HS-27A (cell line): ENCODE data around the gene PIK3C2G.
A peak's percentile ranks its signal among the peaks of the same experiment; 100 is the strongest.
"Not testable (repeated sequence)": the region's sequence is repeated elsewhere in the genome, so short reads cannot be mapped to it uniquely, and the experiment has no call there.

Experiments
- DNase-seq: peaks from one replicate; pipeline ENCODE4 v3.0.0-alpha.2; 2012; ENCODE audit warnings: low read depth, missing footprints

PIK3C2G gene

DNA sequence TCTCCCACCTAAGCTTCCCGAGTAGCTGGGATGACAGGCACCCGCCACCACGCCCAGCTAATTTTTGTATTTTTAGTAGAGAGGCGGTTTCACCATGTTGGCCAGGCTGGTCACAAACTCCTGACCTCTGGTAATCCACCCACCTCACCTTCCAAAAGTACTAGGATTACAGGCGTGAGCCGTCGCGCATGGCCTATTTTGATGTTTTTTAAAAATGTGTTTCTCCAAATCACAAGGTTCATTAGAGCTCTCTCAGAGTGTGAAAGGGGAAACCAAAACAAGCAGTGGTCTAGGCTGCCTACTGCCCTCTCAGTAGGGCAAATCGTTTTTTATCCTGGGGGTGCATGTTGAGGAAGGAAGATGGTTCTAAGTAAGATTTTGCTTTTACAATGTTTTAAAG, 211.5 kb downstream of the PIK3C2G start:
- no peak for DNase-seq

DNA sequence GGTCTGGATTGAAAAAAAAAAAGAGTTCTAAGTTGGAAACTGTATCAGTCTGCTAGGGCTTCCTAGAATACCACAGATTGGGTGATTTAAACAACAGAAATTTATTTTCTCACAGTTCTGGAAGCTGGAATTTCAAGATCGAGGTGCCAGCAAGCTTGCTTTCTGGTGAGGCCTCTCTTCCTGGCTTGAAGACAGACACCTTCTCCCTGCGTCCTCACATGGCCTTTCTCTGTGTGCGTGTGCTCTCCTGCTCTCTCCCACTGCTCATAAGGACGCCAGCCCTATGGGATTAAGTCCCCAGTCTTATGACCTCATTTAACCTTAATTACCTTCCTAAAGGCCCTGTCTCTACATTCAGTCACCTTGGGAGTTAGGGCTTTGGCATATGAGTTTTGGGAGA, 215.5 kb downstream of the PIK3C2G start:
- DNase-seq = no peak

DNA sequence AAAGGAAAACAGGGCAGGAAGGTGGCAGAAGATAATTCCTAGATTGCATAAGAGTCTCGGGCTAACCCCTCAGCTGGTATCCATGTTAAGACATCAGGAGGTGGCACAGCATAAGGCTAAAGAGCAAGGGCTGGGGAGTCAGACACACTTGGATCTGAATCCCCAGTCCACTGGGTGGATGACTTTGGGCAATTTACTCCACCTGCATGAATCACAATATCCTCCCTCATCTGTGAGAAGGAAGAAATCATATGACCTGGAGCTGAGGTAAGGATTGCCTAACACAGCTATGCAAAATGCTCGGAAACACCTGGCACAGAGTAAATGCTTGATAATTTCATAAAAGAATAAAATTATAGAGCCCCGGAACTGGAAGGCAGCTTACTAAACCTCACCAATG, 217.9 kb downstream of the PIK3C2G start:
- no peak for DNase-seq

DNA sequence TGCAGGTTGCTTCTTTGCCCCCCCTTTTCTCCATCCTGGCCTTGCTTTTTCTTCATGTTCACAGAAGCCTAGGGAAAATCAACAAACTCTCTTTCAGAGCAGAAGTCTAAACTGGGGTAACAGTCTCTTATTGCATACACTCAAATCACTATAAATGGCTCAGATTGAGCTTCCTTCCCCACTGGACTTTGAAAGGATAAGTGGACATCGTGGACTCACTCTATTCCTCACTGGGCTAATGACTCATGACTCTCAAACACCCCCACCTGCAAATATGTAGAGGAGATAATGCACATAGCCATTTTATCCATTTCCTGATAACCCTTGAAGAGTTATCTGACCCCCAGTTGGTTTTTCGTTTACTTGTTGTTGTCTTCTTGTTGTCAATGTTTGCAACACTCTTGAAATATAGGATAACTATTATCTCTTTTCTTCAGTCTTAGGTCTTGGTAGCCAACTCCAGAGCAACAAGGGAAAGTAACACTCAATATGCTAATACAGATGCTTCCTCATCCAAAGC, 221.3 kb downstream of the PIK3C2G start:
- DNase-seq = no peak

DNA sequence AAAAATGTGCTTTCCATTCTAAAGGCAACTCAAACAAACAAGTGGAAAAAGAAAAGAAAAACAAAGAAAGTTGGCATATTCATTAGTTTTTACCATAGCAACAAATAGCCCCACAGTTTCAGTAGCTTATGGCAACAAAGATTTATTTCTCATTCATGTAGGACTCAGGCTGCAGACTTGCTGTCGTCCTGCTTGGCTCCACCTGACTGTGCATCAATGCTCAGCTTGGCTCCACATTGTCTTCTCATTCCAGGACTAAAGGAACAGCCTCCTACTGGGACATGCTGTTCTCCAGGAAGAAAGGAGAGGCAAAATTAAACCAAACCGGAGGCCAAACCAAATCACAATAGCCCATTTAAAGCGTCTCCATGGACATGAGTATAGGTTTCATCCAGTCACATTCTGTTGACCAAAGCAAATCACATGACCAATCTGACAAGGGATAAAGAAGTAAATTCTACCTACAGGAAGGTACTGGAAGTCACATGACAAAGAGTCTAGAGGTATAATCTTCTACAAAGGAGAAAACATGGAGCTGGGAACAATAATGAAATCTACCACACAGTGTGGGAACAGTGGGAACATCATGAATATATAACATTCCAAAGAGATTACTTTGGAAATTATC, 222.5 kb downstream of the PIK3C2G start:
- DNase-seq = no peak

DNA sequence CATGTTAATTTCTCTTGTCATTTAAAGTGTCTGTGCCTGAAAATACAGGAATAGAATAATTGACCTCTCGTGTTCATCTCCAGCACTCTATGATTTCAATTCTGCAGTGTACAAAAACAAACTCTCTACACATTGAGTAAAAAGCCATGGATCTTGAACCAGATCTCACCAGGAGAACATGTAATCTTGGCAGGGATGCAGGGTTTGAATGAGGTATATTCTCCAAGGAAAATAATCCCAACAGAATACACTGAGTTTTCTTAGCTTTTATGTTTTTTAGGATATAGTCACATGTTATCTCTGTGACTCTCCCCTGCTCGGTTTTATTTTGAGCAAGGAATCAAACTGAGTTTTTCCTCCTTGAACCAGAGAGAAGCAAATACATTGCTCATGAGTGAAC, 224.7 kb downstream of the PIK3C2G start:
- DNase-seq = no peak

DNA sequence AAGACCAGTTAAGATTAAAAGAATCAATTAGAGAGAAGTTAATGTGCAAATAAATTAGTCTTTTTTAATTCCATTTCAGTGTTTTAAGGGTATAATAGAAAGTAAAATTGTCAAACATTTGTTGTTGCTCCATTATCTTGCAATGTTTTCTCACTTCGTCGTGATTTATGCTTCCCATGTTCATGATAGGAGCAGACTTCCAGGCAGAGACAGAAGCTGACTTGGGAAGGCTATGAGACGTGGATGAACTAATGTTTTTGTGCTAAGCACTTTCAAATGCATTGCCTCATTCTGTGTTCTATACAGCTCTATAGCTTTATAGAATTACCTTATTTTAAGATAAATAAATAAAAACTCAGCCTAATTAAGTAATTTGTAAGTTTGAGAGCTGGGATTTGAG, 226.2 kb downstream of the PIK3C2G start:
- DNase-seq = no peak

DNA sequence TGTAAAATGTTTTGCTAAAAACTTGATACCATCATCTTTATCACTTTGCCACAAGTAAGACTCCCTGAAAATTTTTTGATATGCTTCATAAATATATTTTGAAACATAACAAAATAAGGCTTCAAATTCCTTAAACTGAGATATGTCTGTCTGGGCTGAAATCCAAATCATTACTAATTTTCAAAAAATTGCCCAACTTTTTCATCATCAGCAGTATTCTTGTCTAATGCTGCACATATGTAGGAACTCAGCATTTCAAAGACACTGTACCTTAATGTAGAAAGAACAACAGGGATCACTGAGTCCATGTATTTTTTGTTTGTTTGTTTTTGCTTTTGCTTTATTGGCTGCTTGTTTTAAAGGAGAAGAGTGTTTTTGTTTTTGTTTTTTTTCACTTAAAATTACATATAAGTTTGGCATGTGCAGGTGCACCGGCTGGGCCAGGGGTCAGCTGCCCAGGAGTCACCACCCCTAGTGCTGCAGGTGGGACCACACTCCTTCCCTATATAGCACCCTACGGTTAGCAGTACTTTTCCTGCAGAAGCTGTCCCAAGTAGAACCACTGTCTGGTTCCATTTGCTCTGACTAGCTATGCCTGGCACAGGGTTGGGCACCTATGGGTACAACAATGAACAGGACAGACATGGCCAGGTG, 231.2 kb downstream of the PIK3C2G start:
- peak; percentile 63 for DNase-seq

DNA sequence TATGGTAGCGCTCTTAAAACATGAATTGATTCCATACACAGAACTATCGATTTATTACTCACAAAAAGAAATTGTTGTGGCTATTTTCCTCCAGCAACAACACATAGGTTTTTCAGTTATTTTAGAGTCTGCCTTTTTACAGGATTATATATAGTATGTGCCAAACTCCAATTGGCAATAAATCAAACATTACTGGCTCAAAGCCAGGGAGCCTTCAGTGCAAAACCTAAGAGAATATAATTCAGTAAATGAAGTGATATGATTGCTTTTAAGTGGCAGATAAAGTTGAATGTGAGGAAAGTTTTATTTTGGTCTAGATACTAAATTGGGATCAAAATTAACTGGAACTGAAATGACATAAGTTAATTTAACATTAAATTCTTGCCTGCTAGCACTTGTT, 234.8 kb downstream of the PIK3C2G start:
- no peak for DNase-seq

DNA sequence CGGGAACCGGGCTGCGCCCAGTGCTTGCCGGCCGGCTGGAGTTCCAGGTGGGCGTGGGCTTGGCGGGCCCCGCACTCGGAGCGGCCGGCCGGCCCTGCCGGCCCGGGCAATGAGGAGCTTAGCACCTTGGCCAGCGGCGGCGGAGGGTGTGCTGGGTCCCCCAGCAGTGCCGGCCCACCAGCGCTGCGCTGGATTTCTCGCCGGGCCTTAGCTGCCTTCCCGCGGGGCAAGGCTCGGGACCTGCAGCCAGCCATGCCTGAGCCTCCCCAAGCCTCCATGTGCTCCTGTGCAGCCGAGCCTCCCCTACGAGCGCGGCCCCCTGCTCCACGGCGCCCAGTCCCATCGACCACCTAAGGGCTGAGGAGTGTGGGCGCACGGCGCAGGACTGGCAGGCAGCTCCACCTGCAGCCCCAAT, 238.8 kb downstream of the PIK3C2G start:
- not testable (repeated sequence) for DNase-seq

DNA sequence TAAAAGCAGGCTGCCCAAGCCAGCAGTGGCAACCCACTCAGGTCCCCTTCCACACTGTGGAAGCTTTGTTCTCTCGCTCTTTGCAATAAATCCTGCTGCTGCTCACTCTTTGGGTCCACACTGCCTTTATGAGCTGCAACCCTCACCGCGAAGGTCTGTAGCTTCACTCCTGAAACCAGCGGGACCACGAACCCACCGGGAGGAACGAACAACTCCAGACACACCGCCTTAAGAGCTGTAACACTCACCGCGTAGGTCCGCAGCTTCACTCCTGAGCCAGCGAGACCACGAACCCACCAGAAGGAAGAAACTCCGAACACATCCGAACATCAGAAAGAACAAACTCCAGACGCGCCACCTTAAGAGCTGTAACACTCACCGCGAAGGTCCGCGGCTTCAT, 239.4 kb downstream of the PIK3C2G start:
- DNase-seq = not testable (repeated sequence)

DNA sequence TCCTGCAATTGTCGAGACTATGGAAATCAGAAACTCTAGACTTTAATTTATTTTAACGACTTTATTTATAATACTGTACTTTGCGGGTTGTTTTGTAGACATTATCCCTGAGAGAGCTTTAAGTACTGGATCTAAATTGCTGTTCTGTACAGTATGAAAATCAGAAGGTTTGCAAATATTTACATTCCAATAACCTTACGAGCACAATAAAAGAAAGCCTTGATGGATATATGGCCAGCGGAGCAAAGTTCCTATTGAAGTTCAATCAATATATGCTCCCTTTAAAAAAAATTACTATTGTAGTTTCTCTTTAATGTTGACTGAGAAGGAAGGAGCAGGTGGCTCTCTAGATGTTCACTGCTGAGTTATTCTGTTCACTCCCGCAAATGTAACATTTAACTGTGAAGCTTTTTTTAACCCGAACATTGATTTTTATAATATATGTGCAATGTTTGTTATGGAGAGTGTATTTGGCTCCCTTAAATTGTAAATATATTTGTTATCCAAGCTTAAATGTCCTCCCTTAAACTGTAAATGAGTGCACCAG, 241.2 kb downstream of the PIK3C2G start:
- DNase-seq = no peak

DNA sequence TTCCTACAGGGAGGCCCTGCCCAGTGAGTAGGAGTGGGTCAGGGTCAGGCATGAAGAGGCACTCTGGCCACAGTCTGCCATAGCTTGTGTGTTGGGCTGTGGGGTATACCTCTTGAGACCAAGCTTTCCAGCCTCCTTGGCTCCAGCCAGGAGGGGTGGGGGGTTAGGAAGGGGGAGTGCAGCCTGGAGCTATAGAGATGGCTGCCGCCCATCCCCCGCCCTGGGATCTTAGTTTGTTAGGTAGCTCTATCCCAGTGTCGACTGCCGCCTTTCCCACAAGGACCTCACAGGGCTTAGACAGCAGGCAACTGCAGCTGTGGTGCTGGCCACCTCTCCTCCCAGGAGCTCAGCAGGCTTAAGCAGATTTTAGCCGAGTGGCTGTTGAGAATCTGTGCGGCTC, 260.1 kb downstream of the PIK3C2G start:
- no peak for DNase-seq

DNA sequence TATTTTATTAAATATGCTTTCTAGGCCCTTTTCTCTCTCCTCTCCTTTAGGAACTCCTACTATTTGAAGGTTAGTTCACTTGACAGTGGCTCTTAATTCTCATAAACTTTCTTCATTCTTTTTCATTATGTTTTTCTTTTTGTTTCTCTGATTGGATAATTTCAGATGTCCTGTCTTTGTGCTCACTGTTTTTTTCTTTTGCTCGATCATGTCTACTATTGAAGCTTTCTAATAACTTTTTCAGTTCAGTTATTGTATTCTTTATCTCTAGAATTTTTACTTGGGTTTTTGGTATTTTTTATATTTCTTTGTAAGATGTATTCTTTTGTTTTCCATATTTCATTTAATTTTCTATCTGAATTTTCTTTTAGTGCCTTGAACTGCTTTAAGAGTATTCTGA, 261.5 kb downstream of the PIK3C2G start:
- DNase-seq = no peak

DNA sequence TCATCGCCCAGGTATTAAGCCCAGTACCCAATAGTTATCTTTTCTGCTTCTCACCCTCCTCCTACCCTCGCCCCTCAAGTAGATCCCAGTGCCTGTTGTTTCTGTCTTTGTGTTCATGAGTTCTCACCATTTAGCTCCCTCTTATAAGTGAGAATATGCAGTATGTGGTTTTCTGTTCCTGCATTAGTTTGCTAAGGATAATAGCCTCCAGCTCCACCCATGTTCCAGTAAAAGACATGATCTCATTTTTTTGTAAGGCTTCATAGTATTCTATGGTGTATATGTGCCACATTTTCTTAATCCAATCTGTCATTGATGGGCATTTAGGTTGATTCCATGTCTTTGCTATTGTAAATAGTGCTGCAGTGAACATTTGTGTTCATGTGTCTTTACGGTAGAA, 281.2 kb downstream of the PIK3C2G start:
- not testable (repeated sequence) for DNase-seq

DNA sequence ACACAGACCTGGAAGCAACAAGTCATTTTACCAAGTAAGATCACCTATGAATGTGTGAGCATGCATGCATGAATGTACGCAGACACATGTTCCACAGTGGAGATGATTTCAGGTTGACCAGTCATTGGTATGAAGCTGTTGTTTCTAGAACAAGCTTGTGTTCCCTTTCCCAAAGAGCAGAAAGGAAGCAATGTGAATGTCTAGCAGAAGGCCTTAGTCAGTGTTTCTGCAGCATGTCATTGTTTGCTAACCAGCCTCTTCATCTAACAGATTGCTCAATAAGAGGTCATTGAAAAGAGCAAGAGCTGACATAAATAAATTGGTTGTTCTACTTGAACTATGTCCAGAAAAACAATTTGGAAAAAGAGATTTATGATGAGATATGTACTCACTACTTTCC, 285.1 kb downstream of the PIK3C2G start:
- DNase-seq = no peak

DNA sequence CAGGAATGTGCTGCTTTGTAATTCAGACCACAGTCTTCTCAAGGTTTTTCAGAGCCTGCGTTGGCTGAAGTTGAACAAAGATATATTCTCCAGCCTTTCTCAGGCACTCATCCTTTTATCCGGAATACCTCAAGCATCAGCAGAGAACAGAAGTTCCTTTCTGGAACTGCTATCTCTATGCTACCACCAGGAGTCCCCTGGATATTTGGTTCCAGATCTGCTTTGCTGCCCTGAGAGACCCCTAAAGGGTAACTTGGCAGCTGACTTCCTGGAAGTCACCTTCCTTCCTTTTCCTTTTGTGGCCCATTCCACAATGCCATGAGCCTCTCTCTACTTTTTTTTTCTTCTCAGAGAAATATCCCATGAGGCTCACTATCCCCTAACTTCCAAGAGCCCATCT, 288.3 kb downstream of the PIK3C2G start:
- DNase-seq = no peak

DNA sequence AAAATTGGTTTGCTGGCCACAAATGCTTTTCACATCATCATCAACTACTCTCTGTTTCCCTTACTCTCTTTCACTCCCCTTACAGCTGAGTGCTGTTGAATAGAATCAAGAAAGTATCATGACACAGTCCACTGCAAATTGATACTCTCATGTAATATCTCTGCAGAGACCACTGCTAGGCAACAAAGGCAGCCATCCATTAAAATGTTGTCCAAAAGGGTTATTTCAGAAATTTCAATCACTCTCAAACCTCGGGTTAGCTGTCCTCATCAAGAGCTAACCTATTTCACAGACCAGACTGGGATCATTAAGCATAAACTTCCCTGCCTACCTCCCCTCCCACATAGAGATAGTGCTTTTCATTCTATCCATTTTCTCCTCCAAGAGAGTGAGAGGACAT, 289.8 kb downstream of the PIK3C2G start:
- no peak for DNase-seq

DNA sequence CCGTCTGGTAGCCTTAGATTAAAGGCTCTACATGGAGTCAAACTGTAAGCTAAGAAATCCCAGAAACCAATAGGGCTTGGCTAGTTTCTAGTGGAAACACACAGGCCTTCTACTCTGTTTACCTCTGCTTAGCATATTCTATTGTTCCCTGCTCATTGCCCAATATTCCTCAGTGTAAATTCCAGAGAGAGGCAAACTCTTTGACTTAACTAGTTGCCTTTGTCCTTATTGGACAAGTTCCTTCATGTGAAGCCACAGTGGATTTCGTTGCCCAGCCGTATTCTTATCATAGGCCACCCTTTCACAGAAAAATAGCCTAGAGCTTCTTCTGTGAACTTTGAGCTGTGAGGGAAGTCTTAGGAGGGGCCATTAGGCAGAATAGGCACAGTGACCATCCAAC, 290.4 kb downstream of the PIK3C2G start:
- DNase-seq = no peak

DNA sequence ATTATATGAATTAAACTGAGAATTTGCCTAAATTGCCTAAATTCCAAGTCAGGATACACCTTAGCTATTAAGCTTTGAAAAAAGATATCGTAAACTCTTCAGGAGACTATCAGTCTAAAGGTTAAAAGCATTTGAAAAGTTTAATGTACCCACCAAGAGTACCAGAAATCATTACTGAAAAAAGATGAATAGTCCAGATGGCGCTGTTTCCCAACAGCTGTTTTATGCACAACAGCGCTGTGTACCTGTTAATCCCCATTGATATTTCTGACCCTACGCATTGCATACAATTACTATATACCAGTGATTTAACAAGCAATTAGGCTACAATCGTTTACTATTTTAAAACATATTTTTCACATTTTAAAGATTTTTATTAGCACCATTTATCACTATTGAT, 291.5 kb downstream of the PIK3C2G start:
- DNase-seq = no peak

DNA sequence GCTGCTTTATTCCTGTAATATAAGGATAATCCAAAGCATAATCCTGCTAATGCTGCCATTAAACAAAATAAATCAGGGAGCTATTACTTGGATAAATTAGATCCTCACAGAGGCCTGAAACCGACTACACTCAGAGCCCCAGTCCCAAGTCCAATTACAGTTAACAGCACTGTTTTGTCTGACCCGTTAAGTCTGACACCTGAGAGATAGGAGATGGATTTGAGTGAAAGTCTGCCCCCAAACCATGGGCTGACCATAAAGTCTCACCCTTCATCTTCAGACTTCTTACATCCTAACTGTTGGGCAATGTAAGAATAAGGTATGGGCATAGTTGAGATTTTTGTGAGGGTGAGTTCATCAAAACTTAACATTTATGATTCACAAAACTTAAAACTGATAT, 294.8 kb downstream of the PIK3C2G start:
- peak; percentile 39 for DNase-seq

DNA sequence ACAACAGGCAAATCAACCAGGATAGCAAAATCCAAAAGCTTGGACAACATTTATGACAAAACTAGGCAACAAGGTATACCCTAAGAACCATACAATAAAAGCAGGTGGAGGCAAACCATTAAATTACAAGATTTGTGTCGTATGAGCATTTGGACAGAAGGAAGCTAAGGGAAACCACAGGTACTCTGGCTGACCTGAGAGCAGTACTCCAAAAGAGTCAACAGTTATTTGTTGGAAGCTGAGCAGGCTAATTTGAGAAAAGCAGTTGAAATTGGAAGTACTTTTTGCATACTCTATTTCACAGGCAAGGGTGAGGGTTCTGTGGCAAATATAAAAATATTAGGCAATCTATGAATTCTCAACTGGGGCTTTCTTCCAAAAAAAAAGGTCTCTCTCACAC, 297.9 kb downstream of the PIK3C2G start:
- DNase-seq = no peak

DNA sequence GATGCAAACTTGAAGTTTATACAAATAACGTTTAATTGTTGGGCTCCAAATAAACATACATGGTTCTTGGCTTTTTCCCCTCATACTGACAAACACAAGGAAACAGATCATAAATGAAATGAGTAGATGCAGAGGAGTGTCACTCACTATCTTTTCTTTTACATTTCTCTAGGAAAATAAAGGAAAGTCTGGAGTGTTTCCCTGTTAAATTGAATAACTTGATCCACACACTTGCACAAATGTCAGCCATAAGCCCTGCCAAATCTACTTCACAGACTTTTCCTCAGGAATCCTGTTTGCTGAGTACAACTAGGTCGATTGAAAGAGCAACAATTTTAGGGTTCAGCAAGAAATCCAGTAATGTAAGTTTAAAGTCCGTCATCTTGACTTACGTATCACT, 301.2 kb downstream of the PIK3C2G start:
- DNase-seq = no peak

DNA sequence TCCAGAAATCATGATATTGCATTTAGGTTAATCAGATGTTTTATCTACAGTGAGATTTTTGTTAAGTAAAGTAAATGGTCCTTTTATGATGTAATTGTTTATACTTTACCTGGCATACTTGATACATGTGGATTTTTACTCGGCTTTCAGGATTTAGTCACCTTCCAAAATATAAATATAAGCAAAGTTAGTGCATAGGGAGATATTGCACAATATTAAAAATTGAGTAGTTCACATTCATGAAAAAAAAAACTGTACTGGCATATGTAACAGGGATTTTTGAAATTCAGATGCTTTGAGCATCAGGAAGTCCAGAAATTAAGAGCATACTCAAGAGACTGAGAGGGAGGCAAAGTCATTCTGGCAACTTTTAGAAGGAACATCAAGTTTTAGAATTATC, 303.0 kb downstream of the PIK3C2G start:
- DNase-seq = no peak
